Stimulated activated CD4-positive, alpha-beta T cell treated with anti-CD3 and anti-CD28 coated beads, TNF-alpha, amount 100 ng/mL, for 1 hour (primary cell): ENCODE data around the gene SGMS1.
"Not testable (repeated sequence)": the region's sequence is repeated elsewhere in the genome, so short reads cannot be mapped to it uniquely, and the experiment has no call there.

Experiments
- DNase-seq, 3 donors: peaks; one replicate each; pipeline ENCODE4 v3.0.0-alpha.2; 2020; ENCODE audit warnings: low read depth in 3 of 3, low spot score in 1 of 3

Gene SGMS1

DNA sequence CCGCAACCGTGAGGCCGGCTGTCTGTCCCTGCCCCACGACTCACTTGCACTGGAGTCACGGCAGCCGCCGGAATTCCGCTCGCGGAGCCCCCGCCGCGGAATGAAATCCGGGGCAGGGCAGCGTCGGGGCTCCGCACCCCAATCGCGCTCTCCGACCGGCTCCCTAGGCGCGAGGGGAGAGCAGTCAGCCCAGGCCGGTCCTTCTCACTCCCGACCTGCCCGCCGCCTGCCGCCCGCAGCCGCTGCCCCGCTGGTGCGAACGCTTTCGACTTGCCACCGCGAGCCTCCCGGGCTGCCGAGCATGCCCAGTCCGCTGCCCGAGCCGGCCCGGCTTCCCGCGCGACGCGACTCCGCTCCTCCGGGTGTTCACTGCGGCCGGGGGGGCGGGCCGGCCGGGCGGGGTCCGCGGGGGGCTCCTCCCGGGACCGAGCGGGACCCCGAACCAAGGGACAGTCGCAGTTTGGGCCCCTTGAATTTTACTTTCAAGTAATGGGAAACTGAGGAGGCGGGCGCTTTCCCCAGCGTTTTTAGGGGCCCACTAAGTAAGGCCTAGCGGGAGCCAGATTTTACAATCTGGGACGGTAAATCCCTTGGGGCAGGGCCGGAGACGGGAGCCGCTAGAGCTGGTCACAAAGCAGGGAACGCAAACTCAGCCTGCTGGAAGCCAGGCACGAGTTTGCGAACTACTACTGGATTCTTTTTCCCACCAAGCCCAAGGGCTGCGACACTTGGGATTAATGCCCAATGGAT, at the start of gene SGMS1:
TSS of gene SGMS1 (minus strand) at position 294 of the 750 bp plus-strand sequence. CDS start 279,842 bp downstream, outside the sequence.
- DNase-seq = peak in 2 of 3 donors; percentile 50 to 67

DNA sequence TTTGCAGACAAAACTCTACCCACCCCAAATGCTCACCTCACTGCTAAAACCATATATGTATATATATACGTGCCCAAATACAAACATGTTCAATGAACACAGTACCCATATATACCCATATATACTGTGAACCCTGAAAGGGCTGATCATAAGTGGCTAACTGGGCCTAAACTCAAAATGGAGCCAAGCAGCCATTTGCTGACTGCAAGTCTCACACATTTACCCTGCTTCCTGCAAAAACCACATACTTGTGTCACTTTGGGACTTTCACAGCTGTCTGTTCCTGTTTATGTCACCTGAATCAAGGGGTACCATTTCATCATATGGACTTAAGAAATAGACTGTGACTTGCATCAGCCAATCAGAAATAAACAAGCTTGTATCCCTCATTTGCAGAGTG, 48.4 kb upstream of the SGMS1 start:
- not testable (repeated sequence) for DNase-seq

GRCh38 chr10:50671645-50672044, 47.9 kb upstream of the SGMS1 start:
- not testable (repeated sequence) for DNase-seq

GRCh38 chr10:50669957-50670356, 46.2 kb upstream of the SGMS1 start:
- not testable (repeated sequence) for DNase-seq

GRCh38 chr10:50667353-50667752, 43.6 kb upstream of the SGMS1 start:
- DNase-seq = not testable (repeated sequence)

GRCh38 chr10:50662420-50662819, 38.7 kb upstream of the SGMS1 start:
- DNase-seq = not testable (repeated sequence)

DNA sequence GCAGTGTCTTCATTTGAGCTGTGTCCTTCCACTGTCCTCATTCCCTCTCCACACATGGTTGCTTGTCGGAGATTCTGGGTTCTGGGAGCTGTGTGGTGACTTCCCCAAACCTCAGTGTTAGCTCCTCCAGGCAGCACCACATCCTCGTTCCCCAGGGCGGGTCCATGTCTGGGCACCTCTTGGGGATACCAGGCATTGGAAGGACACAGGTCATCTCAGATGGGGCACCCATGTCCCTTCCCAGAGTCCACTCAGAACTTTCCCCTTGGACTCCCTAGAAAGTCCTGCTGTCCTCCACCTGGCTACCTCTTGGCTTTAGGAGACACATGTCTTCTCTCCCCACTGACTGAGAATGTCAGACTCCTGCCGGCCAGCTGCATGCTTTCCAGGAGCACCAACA, 37.8 kb upstream of the SGMS1 start:
- not testable (repeated sequence) for DNase-seq

DNA sequence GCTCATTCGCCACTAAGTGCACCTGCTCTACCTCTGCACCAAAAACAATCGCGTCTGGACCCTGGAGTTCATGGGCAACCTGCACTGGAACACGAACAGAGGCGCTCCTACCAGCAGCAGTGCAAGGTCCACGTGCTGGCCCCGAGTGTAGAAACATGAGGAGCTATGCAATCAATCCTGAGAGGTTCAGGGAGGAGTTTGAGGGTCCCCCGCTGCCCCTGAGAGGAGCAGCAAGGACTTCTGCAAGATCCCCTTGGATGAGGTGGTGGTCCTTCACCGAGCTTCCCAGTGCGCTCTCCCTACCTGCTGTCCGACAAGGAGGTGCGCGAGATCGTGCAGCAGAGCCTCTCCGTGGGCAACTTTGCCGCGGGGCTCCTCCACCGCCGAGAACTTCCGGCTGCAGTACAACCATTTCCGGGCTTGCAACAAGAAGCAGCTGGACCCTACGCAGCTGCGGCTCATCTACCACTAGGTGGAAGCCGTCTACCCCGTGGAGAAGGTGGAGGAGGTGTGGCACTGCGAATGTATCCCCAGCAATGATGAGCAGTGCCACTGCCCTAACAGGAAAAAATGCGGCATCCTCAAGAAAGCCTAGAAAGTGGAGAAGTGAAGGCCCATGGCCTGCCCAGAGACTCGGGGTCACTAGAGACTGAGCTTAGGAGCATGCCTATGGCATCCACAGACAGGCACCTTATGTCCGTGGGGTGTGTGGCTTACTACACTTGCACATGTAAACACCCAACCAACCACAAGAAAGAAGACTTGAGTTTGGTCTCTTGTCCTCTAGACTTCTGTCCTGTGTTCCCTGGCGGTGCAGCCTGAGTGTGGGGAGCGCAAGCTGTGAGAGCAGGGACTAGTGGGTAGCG, 36.3 kb upstream of the SGMS1 start:
- DNase-seq = peak; percentile 7 to 22 (median 22)

- DNase-seq = not testable (repeated sequence)
Measured at GRCh38 chr10:50659016-50659864, 35.5 kb upstream of the SGMS1 start.

GRCh38 chr10:50658165-50658564, 34.4 kb upstream of the SGMS1 start:
- DNase-seq = no peak

DNA sequence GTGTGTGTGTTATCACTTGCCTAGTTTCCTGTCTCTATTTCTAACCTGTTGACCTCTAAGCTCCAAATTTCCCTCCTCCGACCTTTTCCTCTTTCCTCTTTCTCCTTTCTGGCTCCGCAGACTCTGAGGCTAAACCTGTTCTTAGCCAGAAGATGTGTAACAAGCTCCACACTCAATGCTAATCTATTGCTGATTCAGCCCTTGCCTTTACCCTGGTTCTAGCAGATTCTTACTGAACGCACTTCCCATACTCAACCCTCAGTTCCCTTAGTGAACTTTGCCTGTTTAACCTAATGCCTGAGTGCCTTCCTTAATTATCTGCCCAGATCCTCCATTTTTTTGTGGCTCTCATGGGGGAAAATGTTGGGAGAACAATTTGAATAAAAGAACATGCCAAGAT, 30.0 kb upstream of the SGMS1 start:
- DNase-seq = no peak

- DNase-seq = no peak
Measured at GRCh38 chr10:50653142-50653541, 29.4 kb upstream of the SGMS1 start.

DNA sequence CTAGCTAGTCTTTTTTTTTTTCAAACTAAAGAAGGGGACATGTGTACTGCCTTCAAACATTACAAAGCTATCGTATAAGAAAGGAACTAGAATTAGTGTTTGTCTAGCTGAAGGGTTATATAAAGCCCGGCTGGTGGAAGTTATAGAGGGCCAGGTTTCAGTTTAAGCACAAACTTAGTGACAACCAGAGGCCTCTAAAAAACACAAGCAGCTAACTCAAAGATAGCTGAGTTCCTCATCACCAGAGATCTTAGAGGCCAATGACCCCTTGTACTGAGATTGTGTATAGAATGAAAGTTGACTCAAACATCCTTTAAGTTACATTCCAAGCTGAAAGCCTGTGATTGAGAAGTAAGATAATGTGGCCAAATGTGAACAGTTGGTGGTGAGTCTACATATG, 28.1 kb upstream of the SGMS1 start:
- no peak for DNase-seq

DNA sequence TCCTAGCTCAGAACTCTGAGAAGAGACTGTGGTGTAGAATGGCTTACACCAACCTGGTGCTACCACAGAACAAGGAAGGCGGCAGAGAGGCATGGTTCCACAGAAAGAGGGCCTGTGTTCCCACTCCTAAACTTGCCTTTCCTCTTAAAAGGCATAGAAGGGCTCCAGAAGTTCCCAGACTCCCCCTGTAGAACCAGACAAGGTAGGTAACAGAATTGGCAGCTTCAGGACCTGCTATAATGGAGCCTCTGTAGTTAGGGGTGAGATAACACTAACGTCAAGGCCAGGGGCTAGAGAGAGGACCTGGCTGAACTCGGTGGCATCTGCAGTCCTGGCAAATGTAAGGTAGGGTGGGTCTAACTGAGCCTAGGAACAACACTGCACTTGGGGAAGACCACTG, 26.7 kb upstream of the SGMS1 start:
- DNase-seq = no peak

DNA sequence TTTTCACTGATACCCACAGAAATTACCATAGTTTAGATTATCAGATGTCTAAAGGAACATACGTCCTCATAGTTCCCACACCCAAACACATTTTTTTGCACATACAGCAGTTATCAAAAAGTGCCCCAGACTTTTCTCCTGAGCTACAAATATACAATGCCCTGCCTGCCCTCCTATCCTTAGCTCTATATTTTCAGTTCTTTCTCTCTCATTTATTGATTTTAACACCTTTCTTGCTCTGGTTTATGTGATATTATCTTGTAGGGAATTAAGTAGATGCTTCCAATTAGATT, 25.1 kb upstream of the SGMS1 start:
- DNase-seq = no peak

- no peak for DNase-seq
Measured at GRCh38 chr10:50648089-50648934, 24.6 kb upstream of the SGMS1 start.

GRCh38 chr10:50647350-50647749, 23.6 kb upstream of the SGMS1 start:
- DNase-seq = not testable (repeated sequence)

- no peak for DNase-seq
Measured at GRCh38 chr10:50645236-50645635, 21.5 kb upstream of the SGMS1 start.

- DNase-seq = no peak
Measured at GRCh38 chr10:50641626-50642025, 17.9 kb upstream of the SGMS1 start.

DNA sequence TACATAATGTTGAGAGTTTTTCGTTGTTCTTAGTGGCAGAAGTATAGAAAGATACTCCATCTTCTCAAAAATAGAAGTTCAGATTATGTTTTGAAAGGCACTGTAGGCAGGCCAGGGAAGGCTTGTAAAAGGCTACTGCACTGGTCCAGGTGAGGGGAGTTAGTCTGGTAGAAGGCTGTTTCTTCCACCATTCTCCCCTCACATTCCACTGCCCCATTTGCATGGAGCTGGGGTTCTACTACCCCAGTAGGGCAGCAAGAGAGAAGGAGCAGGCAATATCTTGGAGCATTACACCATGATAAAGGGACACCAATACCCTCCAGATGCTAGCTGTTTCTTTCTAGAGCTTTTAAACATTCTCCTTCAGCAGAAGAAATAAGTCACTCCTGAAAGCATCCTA, 16.5 kb upstream of the SGMS1 start:
- no peak for DNase-seq
